Hepatocyte (in vitro differentiated cells): ENCODE results near the gene MC3R.

Experiments used
- EZH2 ChIP-seq: fragments of 200-600 bp; sonication (generic); IDR thresholded peaks from 2 replicates; pipeline ENCODE4 v1.6.1; 2016; ENCODE audit warnings: antibody characterized with exemption, mild to moderate bottlenecking, borderline replicate concordance
- TF ChIP-seq, protein P1 (sequence below): fragments of 200-600 bp; sonication (generic); IDR thresholded peaks from 2 replicates; pipeline ENCODE4 v1.5.1; 2016; ENCODE audit warnings: antibody characterized with exemption, mild to moderate bottlenecking; ENCODE audit not compliant: poor library complexity

DNA sequence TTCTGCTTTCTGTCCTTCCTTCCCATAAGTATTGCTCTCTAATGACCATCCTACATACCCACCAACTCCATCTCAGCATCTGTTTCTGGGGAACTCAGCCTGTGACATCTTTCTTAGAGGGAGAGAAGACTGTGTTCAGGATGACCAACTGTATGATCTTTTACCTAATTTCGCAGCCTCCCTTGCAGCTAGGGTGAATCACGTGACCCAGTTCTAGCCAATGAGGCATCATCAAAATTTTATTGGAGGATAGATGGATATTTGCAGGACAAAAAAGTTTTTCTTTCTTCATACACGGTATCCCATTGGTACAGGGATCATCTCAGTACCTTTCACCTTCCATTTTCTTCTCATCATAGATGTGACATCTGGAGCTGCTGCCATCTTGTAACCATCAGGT, 14.4 kb upstream of the MC3R start:
- no peak for TF ChIP-seq EZH2
- TF ChIP-seq, protein P1, sequence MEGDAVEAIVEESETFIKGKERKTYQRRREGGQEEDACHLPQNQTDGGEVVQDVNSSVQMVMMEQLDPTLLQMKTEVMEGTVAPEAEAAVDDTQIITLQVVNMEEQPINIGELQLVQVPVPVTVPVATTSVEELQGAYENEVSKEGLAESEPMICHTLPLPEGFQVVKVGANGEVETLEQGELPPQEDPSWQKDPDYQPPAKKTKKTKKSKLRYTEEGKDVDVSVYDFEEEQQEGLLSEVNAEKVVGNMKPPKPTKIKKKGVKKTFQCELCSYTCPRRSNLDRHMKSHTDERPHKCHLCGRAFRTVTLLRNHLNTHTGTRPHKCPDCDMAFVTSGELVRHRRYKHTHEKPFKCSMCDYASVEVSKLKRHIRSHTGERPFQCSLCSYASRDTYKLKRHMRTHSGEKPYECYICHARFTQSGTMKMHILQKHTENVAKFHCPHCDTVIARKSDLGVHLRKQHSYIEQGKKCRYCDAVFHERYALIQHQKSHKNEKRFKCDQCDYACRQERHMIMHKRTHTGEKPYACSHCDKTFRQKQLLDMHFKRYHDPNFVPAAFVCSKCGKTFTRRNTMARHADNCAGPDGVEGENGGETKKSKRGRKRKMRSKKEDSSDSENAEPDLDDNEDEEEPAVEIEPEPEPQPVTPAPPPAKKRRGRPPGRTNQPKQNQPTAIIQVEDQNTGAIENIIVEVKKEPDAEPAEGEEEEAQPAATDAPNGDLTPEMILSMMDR: no peak
